ENCODE data around the gene DYNLT2.
"Not testable (repeated sequence)": the region's sequence is repeated elsewhere in the genome, so short reads cannot be mapped to it uniquely, and the experiment has no call there.

The DYNLT2 gene

DNA sequence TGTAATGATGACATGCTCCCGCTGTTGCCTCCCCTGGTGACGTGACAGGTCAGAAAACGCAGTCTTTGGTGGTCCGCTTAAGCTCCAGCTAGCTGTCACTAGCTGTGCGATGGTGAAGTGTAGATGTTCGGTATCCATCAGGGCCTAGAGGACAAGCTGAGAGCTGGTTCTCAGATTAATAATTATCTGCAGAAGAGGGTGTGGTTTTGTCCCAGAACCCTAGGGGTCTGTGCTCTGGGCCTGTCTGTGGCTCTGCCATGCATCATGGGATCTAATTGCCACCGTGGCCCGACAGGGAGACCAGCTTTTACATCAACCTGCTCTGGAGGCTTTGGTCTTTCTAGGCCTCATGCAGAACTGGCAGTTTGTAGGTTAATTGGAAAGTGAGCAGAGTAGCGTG is 34.2 kb upstream of the DYNLT2 start:
- intact Hi-C loops (cut with DNase I): loop anchor here (5.0 kb wide), 1 partner anchor 747 kb away; no protein-coding TSS in a partner anchor
- DNase-seq: peak in 1 of 42 donors; percentile 10

- peak in 1 of 42 donors; percentile 33 for DNase-seq
- intact Hi-C loops (cut with DNase I): loop anchor here (5.0 kb wide), 1 partner anchor 747 kb away; no protein-coding TSS in a partner anchor
Observed at GRCh38 chr6:169784821-169785340, 33.5 kb upstream of the DYNLT2 start.

- DNase-seq: peak in 1 of 42 donors; percentile 38
Observed at GRCh38 chr6:169783971-169784820, 32.8 kb upstream of the DYNLT2 start.

GRCh38 chr6:169783401-169783800 is 32.0 kb upstream of the DYNLT2 start:
- intact Hi-C loops (cut with DNase I): no loop called here
- DNase-seq: peak in 1 of 42 donors; percentile 27

More at GRCh38 chr6:169783971-169784820, 32.8 kb upstream of the DYNLT2 start:
- intact Hi-C loops (cut with DNase I): no loop called here

DNA sequence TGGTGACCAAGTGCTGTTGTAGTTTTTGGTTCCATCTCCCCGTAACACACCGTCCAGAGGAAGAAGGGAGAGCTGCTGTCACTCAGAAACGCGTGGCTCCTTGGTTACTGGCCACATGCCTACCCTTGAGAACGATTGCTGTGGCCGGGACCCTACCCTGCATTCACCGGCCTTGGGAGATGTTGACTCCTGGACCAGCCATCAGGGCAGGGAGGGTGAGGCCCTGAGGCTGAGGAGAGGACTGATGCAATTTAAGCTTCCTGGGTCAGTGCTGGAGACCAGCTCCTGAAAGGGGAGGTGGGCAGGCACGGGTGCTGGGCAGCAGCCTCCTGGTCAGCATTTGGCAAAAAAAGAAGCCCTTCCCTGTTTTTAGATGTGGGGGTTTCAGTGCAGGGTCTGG is 31.6 kb upstream of the DYNLT2 start:
- intact Hi-C loops (cut with DNase I): no loop called here
- peak in 1 of 42 donors; percentile 22 for DNase-seq

- intact Hi-C loops (cut with DNase I): no loop called here
Observed at GRCh38 chr6:169780571-169781091, 29.3 kb upstream of the DYNLT2 start.

GRCh38 chr6:169779896-169780295 is 28.5 kb upstream of the DYNLT2 start:
- peak in 2 of 42 donors; percentile 2 to 30 for DNase-seq
- intact Hi-C loops (cut with DNase I): no loop called here

More at GRCh38 chr6:169780571-169781091, 29.3 kb upstream of the DYNLT2 start:
- DNase-seq: peak in 2 of 42 donors; percentile 37 to 38

DNA sequence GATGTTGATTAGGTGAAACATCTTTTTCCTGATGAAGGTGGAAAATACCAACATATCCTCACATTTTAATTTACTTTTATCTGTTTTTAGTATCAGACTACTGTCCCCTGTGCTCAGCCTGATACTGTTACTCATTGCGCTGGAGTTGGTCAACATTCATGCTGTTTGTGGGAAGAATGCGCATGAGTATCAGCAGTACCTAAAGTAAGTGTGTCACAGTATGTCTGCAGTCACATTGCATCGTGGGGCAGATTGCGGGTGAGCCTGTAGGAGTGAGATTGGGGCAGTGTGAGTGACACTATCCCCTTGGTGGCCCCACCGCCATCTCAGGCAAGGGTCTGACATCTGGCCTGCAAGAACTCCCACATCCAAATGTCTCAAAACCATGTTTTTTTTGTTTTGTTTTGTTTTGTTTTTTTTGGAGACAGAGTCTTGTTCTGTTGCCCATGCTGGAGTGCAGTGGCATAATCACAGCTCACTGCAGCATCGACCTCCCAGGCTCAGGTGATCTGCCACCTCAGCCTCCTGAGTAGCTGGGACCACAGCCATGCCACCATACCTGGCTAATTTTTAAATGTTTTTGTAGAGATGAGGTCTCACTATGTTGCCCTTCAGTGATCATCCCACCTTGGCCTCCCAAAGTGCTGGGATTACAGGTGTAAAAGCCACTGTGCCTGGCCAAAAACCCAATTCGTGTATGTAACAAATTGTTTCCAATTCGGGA is 27.9 kb upstream of the DYNLT2 start:
- peak in 3 of 42 donors; percentile 24 to 38 (median 25) for DNase-seq

GRCh38 chr6:169778646-169779045 is 27.3 kb upstream of the DYNLT2 start:
- peak in 3 of 42 donors; percentile 16 to 37 (median 30) for DNase-seq
- intact Hi-C loops (cut with DNase I): no loop called here

More for the DNA sequence above, 27.9 kb upstream of the DYNLT2 start:
- intact Hi-C loops (cut with DNase I): no loop called here

- peak in 3 of 42 donors; percentile 4 to 27 (median 22) for DNase-seq
- intact Hi-C loops (cut with DNase I): no loop called here
Observed at GRCh38 chr6:169777896-169778295, 26.5 kb upstream of the DYNLT2 start.

GRCh38 chr6:169776379-169776778 is 25.0 kb upstream of the DYNLT2 start:
- intact Hi-C loops (cut with DNase I): no loop called here
- peak in 2 of 42 donors; percentile 22 to 27 for DNase-seq

GRCh38 chr6:169775321-169775720 is 23.9 kb upstream of the DYNLT2 start:
- intact Hi-C loops (cut with DNase I): no loop called here
- DNase-seq: peak in 1 of 42 donors; percentile 6

GRCh38 chr6:169774347-169774746 is 23.0 kb upstream of the DYNLT2 start:
- intact Hi-C loops (cut with DNase I): no loop called here
- DNase-seq: no peak

- intact Hi-C loops (cut with DNase I): no loop called here
- no peak for DNase-seq
Observed at GRCh38 chr6:169766921-169767736, 15.8 kb upstream of the DYNLT2 start.

GRCh38 chr6:169766232-169766631 is 14.9 kb upstream of the DYNLT2 start:
- intact Hi-C loops (cut with DNase I): no loop called here
- no peak for DNase-seq

GRCh38 chr6:169765789-169766188 is 14.4 kb upstream of the DYNLT2 start:
- intact Hi-C loops (cut with DNase I); DNase-seq: not testable (repeated sequence)

DNA sequence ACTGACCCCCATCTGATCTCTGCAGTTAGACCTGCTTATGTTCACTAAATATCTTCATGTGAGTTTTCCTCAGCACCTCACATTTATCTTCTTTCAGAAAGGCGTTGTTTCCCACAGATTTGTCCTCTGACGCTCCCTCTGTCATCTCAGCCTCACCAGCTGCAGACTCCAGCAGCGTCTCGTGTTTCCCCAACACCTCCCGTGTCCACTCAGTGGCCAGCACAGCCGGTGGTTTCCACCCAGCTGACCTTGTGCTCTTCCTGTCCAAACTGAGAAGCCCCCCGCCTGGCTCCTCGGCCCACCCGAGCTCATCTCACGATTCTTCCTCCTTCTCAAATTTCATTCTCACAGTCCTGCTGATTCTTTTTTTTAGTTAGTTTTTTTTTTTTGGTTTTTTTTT is 12.5 kb upstream of the DYNLT2 start:
- intact Hi-C loops (cut with DNase I): no loop called here
- no peak for DNase-seq

DNA sequence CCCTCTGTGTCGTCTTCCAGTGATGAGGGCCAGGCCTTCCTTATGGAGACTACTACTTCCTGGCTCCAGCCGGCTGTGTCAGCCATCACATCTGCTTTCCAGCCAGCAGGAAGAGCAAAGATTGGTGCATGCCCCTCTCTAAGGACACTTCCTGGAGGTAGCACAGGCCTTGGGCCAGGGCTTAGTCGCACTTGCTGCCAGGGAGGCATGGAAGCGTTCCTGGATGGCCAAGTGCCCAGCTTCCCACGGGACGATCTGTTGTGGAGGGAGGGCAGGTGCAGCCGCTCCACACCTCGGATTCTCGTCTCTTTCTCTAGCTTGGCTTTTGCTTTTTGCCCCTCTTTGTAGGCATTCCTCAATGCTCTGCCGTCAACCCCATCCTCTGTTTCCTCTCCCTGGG is 11.9 kb upstream of the DYNLT2 start:
- intact Hi-C loops (cut with DNase I): no loop called here
- no peak for DNase-seq

- no peak for DNase-seq
- intact Hi-C loops (cut with DNase I): no loop called here
Observed at GRCh38 chr6:169755162-169755561, 3.8 kb upstream of the DYNLT2 start.
